Vagina (tissue), 2 donors: ENCODE data around the gene AKAP8L. TPM values are rescaled to one million over a fixed set of nuclear protein-coding genes. Genes with fewer than 3 reads are reported as not detected.

Source experiments
- DNase-seq, 2 donors: peaks; one replicate each; pipeline ENCODE4 v3.0.0-alpha.2; 2017; ENCODE audit errors: extremely low spot score in 2 of 2
- H3K27ac ChIP-seq: fragments of 200-600 bp; sonication (generic); one replicate; pipeline ENCODE4 v1.5.1; 2019
- H3K27me3 ChIP-seq: fragments of 200-600 bp; sonication (generic); one replicate; pipeline ENCODE4 v1.5.1; 2019
- H3K36me3 ChIP-seq, 2 donors: fragments of 200-600 bp; sonication (generic); one replicate each; pipeline ENCODE4 v1.5.1; 2017 to 2019
- H3K4me1 ChIP-seq: fragments of 200-600 bp; sonication (generic); one replicate; pipeline ENCODE4 v1.5.1; 2019
- H3K4me3 ChIP-seq, 2 donors: fragments of 200-600 bp; sonication (generic); 1 replicate in 1 of 2; 2 replicates in 1 of 2; pipeline ENCODE4 v1.5.1; 2016 to 2019
- H3K9me3 ChIP-seq: fragments of 200-600 bp; sonication (generic); one replicate; pipeline ENCODE4 v1.5.1; 2019
- POLR2A ChIP-seq, 2 donors: fragments of 450-650 bp; IDR thresholded peaks; one replicate each; pipeline ENCODE4 v1.6.1; 2017; ENCODE audit warnings: antibody characterized with exemption in 2 of 2, mild to moderate bottlenecking in 2 of 2, moderate library complexity in 2 of 2
- POLR2AphosphoS5 ChIP-seq, 2 donors: sonication (generic); formaldehyde crosslinking; IDR thresholded peaks; one replicate each; pipeline ENCODE4 v1.9.0; 2017; ENCODE audit warnings: antibody characterized with exemption in 2 of 2, mild to moderate bottlenecking in 2 of 2, low read depth in 1 of 2; ENCODE audit not compliant: insufficient read depth in 1 of 2
- intact Hi-C: fragments of 100-400 bp; cut with DNase I; formaldehyde crosslinking; loops from one replicate; pipeline ENCODE4 v1.15.1; 2023
- total RNA-seq: library from RNA; depleted of rRNA; stranded (reverse); fragments of >200 nt; gene quantifications from one replicate; pipeline ENCODE4 v1.2.3, GENCODE V29; 2016
- TF ChIP-seq, protein P1 (sequence below), 3 experiments: fragments of 450-650 bp in 2 of 3; fragments of 200-600 bp in 1 of 3; sonication (generic) in 1 of 3; IDR thresholded peaks; one replicate each; pipeline ENCODE4 v1.5.1; 2017 to 2019; ENCODE audit warnings: antibody characterized with exemption in 3 of 3, mild to moderate bottlenecking in 2 of 3, moderate library complexity in 2 of 3

Gene AKAP8L
- total RNA-seq, 1 donor from 2014 or later, result 127 TPM

DNA sequence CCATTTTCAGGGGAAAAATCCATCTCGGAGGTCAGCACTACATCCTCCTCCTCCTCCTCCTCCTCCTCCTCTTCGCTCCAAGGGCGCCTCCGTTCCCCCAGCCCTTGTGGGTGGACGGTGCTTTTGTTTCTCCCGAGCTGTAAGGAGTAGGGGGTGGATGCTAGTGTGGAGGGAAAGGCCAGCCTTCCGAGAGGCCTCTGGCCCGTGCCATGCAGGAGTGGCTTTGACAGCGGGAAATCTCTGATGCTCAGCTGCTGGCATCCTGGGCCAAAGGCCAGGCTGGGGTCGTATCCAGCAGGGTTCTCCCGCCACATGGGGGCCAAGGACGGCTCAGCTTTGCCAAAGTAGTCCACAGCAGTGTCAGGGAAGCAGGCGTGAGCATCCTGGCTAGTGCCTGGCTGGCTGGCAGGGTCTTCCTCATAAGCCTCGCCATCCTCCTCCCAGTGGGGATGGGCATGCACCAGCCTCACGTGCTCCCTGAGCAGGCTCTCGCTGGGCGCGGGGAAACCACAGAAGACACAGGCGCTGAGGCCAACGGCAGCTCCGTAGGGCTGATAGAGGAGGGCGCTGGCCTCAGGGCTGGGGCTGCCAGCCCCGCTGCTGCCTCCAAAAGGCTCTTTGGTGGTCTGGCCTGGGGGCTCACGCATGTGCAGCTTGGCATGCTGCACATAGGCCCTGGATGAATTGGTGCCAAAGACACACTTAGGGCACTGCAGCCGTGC is 20.5 kb upstream of the AKAP8L start:
- TF ChIP-seq, protein P1, sequence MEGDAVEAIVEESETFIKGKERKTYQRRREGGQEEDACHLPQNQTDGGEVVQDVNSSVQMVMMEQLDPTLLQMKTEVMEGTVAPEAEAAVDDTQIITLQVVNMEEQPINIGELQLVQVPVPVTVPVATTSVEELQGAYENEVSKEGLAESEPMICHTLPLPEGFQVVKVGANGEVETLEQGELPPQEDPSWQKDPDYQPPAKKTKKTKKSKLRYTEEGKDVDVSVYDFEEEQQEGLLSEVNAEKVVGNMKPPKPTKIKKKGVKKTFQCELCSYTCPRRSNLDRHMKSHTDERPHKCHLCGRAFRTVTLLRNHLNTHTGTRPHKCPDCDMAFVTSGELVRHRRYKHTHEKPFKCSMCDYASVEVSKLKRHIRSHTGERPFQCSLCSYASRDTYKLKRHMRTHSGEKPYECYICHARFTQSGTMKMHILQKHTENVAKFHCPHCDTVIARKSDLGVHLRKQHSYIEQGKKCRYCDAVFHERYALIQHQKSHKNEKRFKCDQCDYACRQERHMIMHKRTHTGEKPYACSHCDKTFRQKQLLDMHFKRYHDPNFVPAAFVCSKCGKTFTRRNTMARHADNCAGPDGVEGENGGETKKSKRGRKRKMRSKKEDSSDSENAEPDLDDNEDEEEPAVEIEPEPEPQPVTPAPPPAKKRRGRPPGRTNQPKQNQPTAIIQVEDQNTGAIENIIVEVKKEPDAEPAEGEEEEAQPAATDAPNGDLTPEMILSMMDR (IDR thresholded peaks at IDR 0.05), result no peak
- TF ChIP-seq POLR2A (IDR thresholded peaks at IDR 0.05), result no peak
- Histone ChIP-seq H3K36me3 (no peaks in the 10 kb centered on the region), H3K4me3 (no peak overlapping the region), H3K9me3 (no peaks in the 10 kb centered on the region), H3K27me3 (no peaks in the 10 kb centered on the region), H3K4me1 (peaks cover 18% of the 10 kb centered on the region), H3K27ac (no peak overlapping the region)
- no peak for DNase-seq
- intact Hi-C loops, result loop anchor here (5.0 to 10.0 kb wide), 2 partner anchors 62 to 174 kb away; partner anchors contain the start of gene AKAP8

- no peaks in the 10 kb centered on the region for H3K36me3 ChIP-seq
- H3K27ac ChIP-seq, result peak overlapping the region; percentile 68
- intact Hi-C loops, result loop anchor here (5.0 to 10.0 kb wide), 2 partner anchors 61 to 174 kb away; partner anchors contain the start of gene AKAP8
- no peaks in the 10 kb centered on the region for H3K27me3 ChIP-seq
- peaks cover 20% of the 10 kb centered on the region for H3K4me1 ChIP-seq
- H3K9me3 ChIP-seq, result no peaks in the 10 kb centered on the region
- TF ChIP-seq, protein P1 (IDR thresholded peaks at IDR 0.05), result no peak
- TF ChIP-seq POLR2AphosphoS5 (IDR thresholded peaks at IDR 0.05; ENCODE audit: insufficient read depth in 1 of 2, low read depth in 1 of 2) (no peak), POLR2A (IDR thresholded peaks at IDR 0.05) (no peak)
- no peak overlapping the region for H3K4me3 ChIP-seq
- DNase-seq, result no peak
Measured at GRCh38 chr19:15438577-15438976, 19.8 kb upstream of the AKAP8L start.

DNA sequence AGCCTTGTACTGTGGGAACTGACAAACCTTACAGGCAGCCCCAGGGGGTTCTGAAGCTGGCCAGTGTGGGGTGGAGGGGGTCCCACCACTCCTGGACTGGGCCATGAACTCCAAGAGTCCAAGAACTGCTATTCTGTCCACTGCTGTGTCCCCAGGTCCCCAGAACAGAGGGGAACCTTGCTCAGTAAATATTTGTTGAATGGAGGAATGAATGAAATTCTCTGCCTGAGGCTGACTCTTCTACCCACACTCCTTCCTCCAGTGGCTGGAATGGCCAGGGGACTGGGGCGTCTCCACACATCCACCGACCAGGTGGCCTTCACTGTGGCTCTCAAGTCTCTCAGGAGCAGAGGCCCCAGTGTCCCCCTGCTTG is 19.3 kb upstream of the AKAP8L start:
- H3K9me3 ChIP-seq, result no peaks in the 10 kb centered on the region
- no peak for DNase-seq
- TF ChIP-seq POLR2AphosphoS5 (IDR thresholded peaks at IDR 0.05; ENCODE audit: insufficient read depth in 1 of 2, low read depth in 1 of 2) (no peak), POLR2A (IDR thresholded peaks at IDR 0.05) (no peak)
- TF ChIP-seq, protein P1 (IDR thresholded peaks at IDR 0.05), result no peak
- H3K36me3 ChIP-seq, result no peaks in the 10 kb centered on the region
- H3K4me3 ChIP-seq, result no peak overlapping the region
- H3K27ac ChIP-seq, result peak overlapping the region; percentile 68
- intact Hi-C loops, result loop anchor here (5.0 to 10.0 kb wide), 2 partner anchors 61 to 173 kb away; partner anchors contain the start of gene AKAP8
- peaks cover 25% of the 10 kb centered on the region for H3K4me1 ChIP-seq
- H3K27me3 ChIP-seq, result no peaks in the 10 kb centered on the region

DNA sequence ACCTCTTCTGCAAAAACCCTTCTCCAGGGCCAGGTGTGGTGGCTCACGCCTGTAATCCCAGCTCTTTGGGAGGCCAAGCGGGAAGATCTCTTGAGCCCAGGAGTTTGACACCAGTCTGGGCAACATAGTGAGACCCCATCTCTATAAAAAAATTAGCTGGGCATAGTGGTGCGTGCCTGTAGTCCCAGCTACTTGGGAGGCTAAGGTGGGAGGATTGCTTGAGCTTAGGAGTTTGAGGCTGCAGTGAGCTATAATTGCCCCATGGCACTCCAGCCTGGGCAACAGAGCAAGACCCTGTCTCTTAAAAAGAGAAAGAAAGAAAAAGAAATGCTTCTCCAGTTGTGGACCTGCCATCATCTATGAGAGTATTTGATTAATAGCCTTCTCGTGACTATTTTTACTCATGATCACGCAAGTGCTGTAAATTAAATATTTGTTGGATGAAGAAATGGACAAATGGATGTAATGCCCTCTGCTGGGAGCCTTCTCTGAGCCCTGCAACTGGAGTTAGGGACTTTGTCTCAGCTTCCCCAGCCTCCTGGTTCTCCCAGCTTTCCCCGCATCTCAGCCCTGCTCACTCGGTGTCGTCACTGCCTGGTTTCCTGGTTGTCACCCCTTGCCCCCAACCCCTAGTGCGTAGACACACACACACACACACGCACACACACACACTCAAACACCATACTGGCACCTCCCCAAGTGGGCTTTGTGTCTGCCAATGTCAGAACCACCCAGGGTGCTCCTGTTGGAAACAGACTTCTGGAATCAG is 18.8 kb upstream of the AKAP8L start:
- no peak for DNase-seq
- intact Hi-C loops, result loop anchor here (5.0 to 10.0 kb wide), 2 partner anchors 60 to 173 kb away; partner anchors contain the start of gene AKAP8
- peaks cover 28% of the 10 kb centered on the region for H3K4me1 ChIP-seq
- H3K27ac ChIP-seq, result peak overlapping the region; percentile 68
- TF ChIP-seq POLR2AphosphoS5 (IDR thresholded peaks at IDR 0.05; ENCODE audit: insufficient read depth in 1 of 2, low read depth in 1 of 2) (peak; percentile 18 to 31), POLR2A (IDR thresholded peaks at IDR 0.05) (no peak)
- TF ChIP-seq, protein P1 (IDR thresholded peaks at IDR 0.05), result peak in 1 of 3 experiments; percentile 16
- H3K36me3 ChIP-seq, result no peaks in the 10 kb centered on the region
- no peak overlapping the region for H3K4me3 ChIP-seq
- no peaks in the 10 kb centered on the region for H3K27me3 ChIP-seq
- no peaks in the 10 kb centered on the region for H3K9me3 ChIP-seq
